B cell (primary cell): ENCODE measurements around the gene MVB12B. TPM values are rescaled to one million over a fixed set of nuclear protein-coding genes. Genes with fewer than 3 reads are reported as not detected.

Source experiments
- ATAC-seq: fragments of 200-7000 bp; cut with Tn5 transposase; one replicate; pipeline ENCODE4 v1.10.0; 2021; ENCODE audit warnings: low read depth, mild to moderate bottlenecking, moderate number of reproducible peaks, moderate library complexity
- CTCF ChIA-PET: fragments of 350-600 bp; sonication (Branson Sonifier 250); formaldehyde crosslinking; loops from one replicate; lab custom pipeline; 2021; ENCODE audit warnings: antibody characterized with exemption, inconsistent platforms; lab: Charles Lee
- POLR2A ChIA-PET: fragments of 350-600 bp; sonication (Branson Sonifier 250); formaldehyde crosslinking; loops from one replicate; lab custom pipeline; 2021; ENCODE audit warnings: antibody characterized with exemption; lab: Charles Lee
- DNase-seq: peaks from one replicate; pipeline ENCODE4 v3.0.0; 2013
- H2AFZ ChIP-seq: 2 replicates; pipeline ENCODE4 v1.6.1; 2012; ENCODE audit warnings: mild to moderate bottlenecking, low read depth, low read length; ENCODE audit not compliant: insufficient read depth, poor library complexity, severe bottlenecking
- H3K27ac ChIP-seq, 2 donors: 1 replicate in 1 of 2; 2 replicates in 1 of 2; pipeline ENCODE4 v1.5.1; 2012 to 2013; ENCODE audit warnings: low read length in 2 of 2, mild to moderate bottlenecking in 2 of 2, moderate library complexity in 1 of 2
- H3K27me3 ChIP-seq, 4 experiments: fragments of 200-600 bp in 1 of 4; sonication (generic) in 1 of 4; replicated peaks in 1 of 4; 1 replicate in 2 of 4; 2 replicates in 2 of 4; pipeline versions ENCODE4 v1.6.1 to v1.7.0; 2013 to 2016; ENCODE audit warnings: low read length in 3 of 4, mild to moderate bottlenecking in 2 of 4, mixed read lengths in 1 of 4, moderate library complexity in 1 of 4; ENCODE audit not compliant: insufficient read depth in 4 of 4, control insufficient read depth in 3 of 4; ENCODE audit errors: control extremely low read depth in 1 of 4
- H3K36me3 ChIP-seq, 2 experiments: replicated peaks in 1 of 2; 1 replicate in 1 of 2; 2 replicates in 1 of 2; pipeline versions ENCODE4 v1.6.1 to v1.7.1; 2013; ENCODE audit warnings: low read length in 1 of 2; ENCODE audit not compliant: insufficient read depth in 2 of 2, control insufficient read depth in 1 of 2; ENCODE audit errors: control extremely low read depth in 1 of 2, extremely low read depth in 1 of 2
- H3K4me1 ChIP-seq, 2 donors: fragments of 200-600 bp in 1 of 2; sonication (generic) in 1 of 2; 1 replicate in 1 of 2; 2 replicates in 1 of 2; pipeline versions ENCODE4 v1.5.1 to v1.6.1; 2013 to 2017; ENCODE audit warnings: low read length in 2 of 2; ENCODE audit not compliant: control insufficient read depth in 2 of 2, insufficient read depth in 2 of 2
- H3K4me2 ChIP-seq: replicated peaks from 2 replicates; pipeline ENCODE3; 2012; ENCODE audit warnings: mild to moderate bottlenecking, low read depth, low read length; ENCODE audit not compliant: poor library complexity, severe bottlenecking
- H3K4me3 ChIP-seq, 5 experiments: fragments of 200-600 bp in 1 of 5; sonication (generic) in 1 of 5; 1 replicate in 3 of 5; 2 replicates in 2 of 5; pipeline versions ENCODE4 v1.5.1 to v1.7.0; 2011 to 2016; ENCODE audit warnings: low read length in 4 of 5, mild to moderate bottlenecking in 4 of 5, low read depth in 2 of 5, control low read depth in 1 of 5, moderate library complexity in 1 of 5; ENCODE audit not compliant: insufficient read depth in 1 of 5; ENCODE audit errors: control extremely low read depth in 1 of 5, extremely low read depth in 1 of 5
- H3K79me2 ChIP-seq: fragments of 200-600 bp; sonication (generic); one replicate; pipeline ENCODE4 v1.6.0; 2016; ENCODE audit warnings: low read length; ENCODE audit not compliant: control insufficient read depth, insufficient read depth
- H3K9ac ChIP-seq: fragments of 200-600 bp; sonication (generic); 2 replicates; pipeline ENCODE4 v1.6.1; 2017; ENCODE audit warnings: mild to moderate bottlenecking, low read length, moderate library complexity
- H3K9me3 ChIP-seq, 3 donors: one replicate each; pipeline versions ENCODE4 v1.6.1 to v1.7.1; 2013; ENCODE audit warnings: low read length in 2 of 3; ENCODE audit not compliant: control insufficient read depth in 2 of 3, insufficient read depth in 1 of 3; ENCODE audit errors: control extremely low read depth in 1 of 3
- H4K20me1 ChIP-seq: 2 replicates; pipeline ENCODE4 v1.6.0; 2012; ENCODE audit warnings: mild to moderate bottlenecking, low read length; ENCODE audit not compliant: insufficient read depth, control insufficient read depth, poor library complexity, severe bottlenecking
- H3K27ac Mint-ChIP-seq: one replicate; pipeline ENCODE4 v1.8.0; 2021; ENCODE audit warnings: mixed read lengths
- H3K27me3 Mint-ChIP-seq: one replicate; pipeline ENCODE4 v1.8.0; 2021; ENCODE audit warnings: mixed read lengths
- H3K4me1 Mint-ChIP-seq: one replicate; pipeline ENCODE4 v1.8.0; 2021; ENCODE audit warnings: mixed read lengths
- H3K4me3 Mint-ChIP-seq: one replicate; pipeline ENCODE4 v1.8.0; 2021; ENCODE audit warnings: mixed read lengths
- H3K9me3 Mint-ChIP-seq: one replicate; pipeline ENCODE4 v1.8.0; 2022; ENCODE audit warnings: mixed read lengths; ENCODE audit not compliant: insufficient read depth
- EZH2 ChIP-seq: IDR thresholded peaks from 2 replicates; pipeline ENCODE4 v1.6.1; 2012; ENCODE audit warnings: borderline replicate concordance, low read depth, mild to moderate bottlenecking, moderate library complexity, low read length; ENCODE audit not compliant: insufficient read depth, poor library complexity, severe bottlenecking
- WGBS: methylation state at CpG from one replicate; pipeline ENCODE4 v1.1.5; 2013; ENCODE audit warnings: missing lambda C conversion rate; ENCODE audit not compliant: insufficient coverage; 5-methylcytosine and 5-hydroxymethylcytosine counted together
- intact Hi-C: fragments of 100-400 bp; cut with micrococcal nuclease; formaldehyde crosslinking; loops from one replicate; pipeline ENCODE4 v1.10.0; 2022
- polyA plus RNA-seq: library from polyadenylated mRNA; depleted of rRNA; stranded (reverse); fragments of >200 nt; gene quantifications from 2 replicates; pipeline ENCODE4 v1.2.3, GENCODE V29; 2012
- total RNA-seq, 2 donors: library from RNA; stranded (reverse); fragments of 120-200 nt in 1 of 2; gene quantifications; 1 replicate in 1 of 2; 2 replicates in 1 of 2; pipeline versions ENCODE4 v1.2.3 to v1.2.4, GENCODE V29; 2013 to 2022
- TF ChIP-seq, protein P1 (sequence below): fragments of 200-600 bp; IDR thresholded peaks from one replicate; pipeline ENCODE4 v1.8.0; 2022; ENCODE audit warnings: antibody characterized with exemption, mild to moderate bottlenecking

MVB12B gene
- total and polyA plus RNA-seq, 2 donors (not counting 1 experiment from before 2014, with no cell fraction given), result 1.2 to 9.8 TPM

DNA sequence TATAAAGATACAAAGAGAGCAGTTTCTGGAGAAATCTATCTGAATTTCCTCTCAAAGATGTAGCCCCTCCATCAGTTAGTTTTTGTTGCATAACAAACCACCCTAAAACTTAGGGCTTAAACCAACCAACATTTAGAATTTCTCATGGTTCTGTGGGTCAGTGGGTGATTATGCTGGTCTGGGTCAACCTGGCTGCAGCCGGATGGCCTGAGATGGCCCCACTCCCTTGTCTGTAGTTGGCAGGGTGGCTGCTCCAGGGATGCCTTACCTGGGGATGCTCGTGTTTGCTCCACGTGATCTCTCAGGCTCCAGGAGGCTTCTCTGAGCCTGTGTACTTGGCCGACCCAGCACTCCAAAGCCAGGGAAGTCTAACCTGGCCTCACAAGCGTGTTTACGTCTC is 139.3 kb downstream of the MVB12B start:
- Histone ChIP-seq H3K79me2 (no peaks in the 10 kb centered on the region), H4K20me1 (no peaks in the 10 kb centered on the region), H3K4me2 (no peak overlapping the region), H3K9ac (no peak overlapping the region), H3K4me1 (peaks cover 29 to 30% of the 10 kb centered on the region in 2 donors), H3K4me3 (no peak overlapping the region), H2AFZ (no peak overlapping the region), H3K27me3 (no peaks in the 10 kb centered on the region), H3K36me3 (no peaks in the 10 kb centered on the region), H3K27ac (no peak overlapping the region), H3K9me3 (peaks cover 0 to 5% (median 0%) of the 10 kb centered on the region in 3 donors)
- intact Hi-C loops, result no loop called here
- no peaks in the 10 kb centered on the region for H3K27me3 Mint-ChIP-seq
- ATAC-seq, result no peak
- H3K4me1 Mint-ChIP-seq, result peaks cover 31% of the 10 kb centered on the region
- ChIA-PET CTCF (interaction anchor here (1.4 to 2.8 kb wide), 3 partner anchors 25 to 67 kb away, joined by 4 to 8 read pairs (median 8); no protein-coding TSS in a partner anchor), POLR2A (interaction anchor here (0.8 kb wide), 1 partner anchor 11 kb away, joined by 11 read pairs; no protein-coding TSS in a partner anchor)
- H3K9me3 Mint-ChIP-seq, result no peaks in the 10 kb centered on the region
- no peak for DNase-seq
- H3K4me3 Mint-ChIP-seq, result no peak overlapping the region
- no peak overlapping the region for H3K27ac Mint-ChIP-seq
- TF ChIP-seq EZH2, result no peak
- TF ChIP-seq, protein P1, sequence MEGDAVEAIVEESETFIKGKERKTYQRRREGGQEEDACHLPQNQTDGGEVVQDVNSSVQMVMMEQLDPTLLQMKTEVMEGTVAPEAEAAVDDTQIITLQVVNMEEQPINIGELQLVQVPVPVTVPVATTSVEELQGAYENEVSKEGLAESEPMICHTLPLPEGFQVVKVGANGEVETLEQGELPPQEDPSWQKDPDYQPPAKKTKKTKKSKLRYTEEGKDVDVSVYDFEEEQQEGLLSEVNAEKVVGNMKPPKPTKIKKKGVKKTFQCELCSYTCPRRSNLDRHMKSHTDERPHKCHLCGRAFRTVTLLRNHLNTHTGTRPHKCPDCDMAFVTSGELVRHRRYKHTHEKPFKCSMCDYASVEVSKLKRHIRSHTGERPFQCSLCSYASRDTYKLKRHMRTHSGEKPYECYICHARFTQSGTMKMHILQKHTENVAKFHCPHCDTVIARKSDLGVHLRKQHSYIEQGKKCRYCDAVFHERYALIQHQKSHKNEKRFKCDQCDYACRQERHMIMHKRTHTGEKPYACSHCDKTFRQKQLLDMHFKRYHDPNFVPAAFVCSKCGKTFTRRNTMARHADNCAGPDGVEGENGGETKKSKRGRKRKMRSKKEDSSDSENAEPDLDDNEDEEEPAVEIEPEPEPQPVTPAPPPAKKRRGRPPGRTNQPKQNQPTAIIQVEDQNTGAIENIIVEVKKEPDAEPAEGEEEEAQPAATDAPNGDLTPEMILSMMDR, result no peak
- WGBS, result 99% methylated on average over 6 of the region's 6 CpGs

DNA sequence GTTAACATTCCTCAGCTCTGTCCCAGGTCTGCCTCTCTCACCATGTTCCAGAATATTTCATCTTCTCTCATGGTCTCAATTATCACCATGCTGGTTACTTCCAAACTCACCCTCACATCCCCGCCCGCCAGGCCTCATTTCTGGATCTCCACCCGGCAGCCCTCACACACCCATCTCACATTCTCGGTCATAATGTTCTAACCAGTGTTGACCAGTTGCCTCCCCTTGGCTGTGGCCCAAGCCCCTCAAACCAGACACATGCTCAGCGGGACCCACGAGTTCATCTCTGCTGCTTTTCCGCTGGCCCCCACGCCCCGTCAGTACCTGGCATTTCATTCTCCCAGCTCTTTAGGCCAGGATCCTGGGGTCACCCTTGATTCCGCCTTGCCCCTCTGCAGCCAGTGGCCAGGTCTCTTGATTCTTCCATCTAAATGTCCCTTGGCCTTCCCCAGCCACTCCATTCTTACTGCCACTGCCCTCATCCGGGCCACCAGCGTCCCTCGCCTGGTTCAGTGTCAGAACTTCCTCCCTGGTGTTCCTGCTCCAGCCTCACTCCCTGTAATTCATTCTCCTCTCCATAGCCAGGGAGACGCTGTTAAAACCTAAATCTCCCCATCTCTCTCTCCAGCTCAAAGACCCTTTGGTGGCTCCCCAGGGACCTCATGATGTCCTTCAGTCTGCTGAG is 141.7 kb downstream of the MVB12B start:
- TF ChIP-seq, protein P1, result no peak
- no peak for TF ChIP-seq EZH2
- H3K4me1 ChIP-seq, result peaks cover 46 to 49% of the 10 kb centered on the region in 2 donors
- ATAC-seq (no peak), DNase-seq (no peak)
- H3K36me3 ChIP-seq, result no peaks in the 10 kb centered on the region
- no peaks in the 10 kb centered on the region for H3K79me2 ChIP-seq
- intact Hi-C loops, result no loop called here
- Mint-ChIP-seq H3K4me1 (peaks cover 53% of the 10 kb centered on the region), H3K27me3 (no peaks in the 10 kb centered on the region), H3K4me3 (no peak overlapping the region), H3K27ac (peak overlapping the region; percentile 12), H3K9me3 (no peaks in the 10 kb centered on the region)
- peaks cover 0 to 5% (median 0%) of the 10 kb centered on the region in 3 donors for H3K9me3 ChIP-seq
- ChIA-PET POLR2A (no interaction called here), CTCF (interaction anchor here (0.9 to 7.9 kb wide), 3 partner anchors 13 to 70 kb away, joined by 3 to 73 read pairs (median 36); no protein-coding TSS in a partner anchor)
- H2AFZ ChIP-seq, result no peak overlapping the region
- H3K9ac ChIP-seq, result no peak overlapping the region
- H3K27me3 ChIP-seq, result no peaks in the 10 kb centered on the region
- peak overlapping the region; percentile 81 for H3K4me2 ChIP-seq
- H3K27ac ChIP-seq, result no peak overlapping the region
- 93% methylated on average over 14 of the region's 14 CpGs for WGBS
- H4K20me1 ChIP-seq, result no peaks in the 10 kb centered on the region
- no peak overlapping the region for H3K4me3 ChIP-seq
